HCT116 (cell line): ENCODE results near the gene GPRC5A. TPM values are rescaled to one million over a fixed set of nuclear protein-coding genes. Genes with fewer than 3 reads are reported as not detected.

Experiments used
- ATAC-seq: fragments of 200-7000 bp; cut with Tn5 transposase; 2 replicates; pipeline ENCODE4 v1.9.1; 2020; ENCODE audit warnings: mild to moderate bottlenecking, moderate library complexity
- BruUV-seq: library from RNA; stranded (reverse); fragments of 400-500 nt; replicated peaks from 2 replicates; lab custom pipeline; 2021; lab: Mats Ljungman, UMichigan
- CTCF ChIA-PET: fragments of 300-600 bp; sonication (Branson Sonifier 250); formaldehyde crosslinking; loops from one replicate; lab custom pipeline; 2021; ENCODE audit warnings: antibody characterized with exemption; lab: Charles Lee
- POLR2A ChIA-PET: fragments of 300-600, 350-600 bp; sonication (Branson Sonifier 250); formaldehyde crosslinking; loops from one replicate; lab custom pipeline; 2021; ENCODE audit warnings: antibody characterized with exemption; lab: Charles Lee
- RAD21 ChIA-PET, 2 experiments: fragments of 300-600 bp; sonication (Branson Sonifier 250); formaldehyde crosslinking; loops; one replicate each; lab custom pipeline; 2023; ENCODE audit warnings: low total read pairs in 2 of 2; ENCODE audit not compliant: uncharacterized antibody in 2 of 2, unreplicated experiment in 2 of 2, low non-redundant PET in 1 of 2; lab: Charles Lee
- DNase-seq: peaks from one replicate; pipeline ENCODE4 v3.0.0-alpha.2; 2010; ENCODE audit warnings: low read depth, low spot score
- H2AFZ ChIP-seq: fragments of 200-600 bp; shearing (Covaris generic), sonication (generic); 2 replicates; pipeline ENCODE4 v1.6.1; 2017; ENCODE audit warnings: low read depth, mixed run types, mixed read lengths, antibody characterized with exemption, low read length; ENCODE audit not compliant: poor library complexity, severe bottlenecking
- H3K27ac ChIP-seq: 2 replicates; pipeline ENCODE4 v1.5.1; 2012; ENCODE audit warnings: low read depth, low read length
- H3K27me3 ChIP-seq: fragments of 200-600 bp; sonication (generic); 2 replicates; pipeline ENCODE4 v1.6.1; 2016; ENCODE audit warnings: mixed run types, low read length, mixed read lengths; ENCODE audit not compliant: insufficient read depth
- H3K36me3 ChIP-seq, 2 experiments: fragments of 200-500 bp in 1 of 2; fragments of 200-600 bp in 1 of 2; sonication (Bioruptor generic) in 1 of 2; sonication (generic) in 1 of 2; 2 replicates each; pipeline versions ENCODE4 v1.5.1 to v1.6.1; 2014 to 2016; ENCODE audit warnings: low read length in 2 of 2, inconsistent platforms in 1 of 2, mixed read lengths in 1 of 2, mixed run types in 1 of 2; ENCODE audit not compliant: insufficient read depth in 2 of 2, control insufficient read depth in 1 of 2
- H3K4me1 ChIP-seq, 2 experiments: fragments of 200-600 bp in 1 of 2; sonication (generic) in 1 of 2; 2 replicates each; pipeline versions ENCODE4 v1.5.1 to v1.6.1; 2012 to 2017; ENCODE audit warnings: low read length in 2 of 2, inconsistent platforms in 1 of 2, mild to moderate bottlenecking in 1 of 2, mixed read lengths in 1 of 2, mixed run types in 1 of 2, moderate library complexity in 1 of 2; ENCODE audit not compliant: insufficient read depth in 2 of 2, control insufficient read depth in 1 of 2
- H3K4me2 ChIP-seq: fragments of 200-600 bp; sonication (generic); 2 replicates; pipeline ENCODE4 v1.6.1; 2017; ENCODE audit warnings: mixed run types, low read length, mixed read lengths
- H3K4me3 ChIP-seq, 2 experiments: fragments of 200-600 bp in 1 of 2; sonication (generic) in 1 of 2; replicated peaks in 1 of 2; 2 replicates each; pipeline ENCODE4 v1.5.1; 2011 to 2016; ENCODE audit warnings: low read length in 2 of 2, control low read depth in 1 of 2, low read depth in 1 of 2, mild to moderate bottlenecking in 1 of 2, mixed read lengths in 1 of 2, mixed run types in 1 of 2
- H3K79me2 ChIP-seq: fragments of 200-600 bp; sonication (generic); 2 replicates; pipeline ENCODE4 v1.6.1; 2017; ENCODE audit warnings: mild to moderate bottlenecking, mixed run types, low read length, moderate library complexity, mixed read lengths; ENCODE audit not compliant: insufficient read depth
- H3K9ac ChIP-seq: fragments of 200-600 bp; sonication (generic); 2 replicates; pipeline ENCODE4 v1.6.1; 2016; ENCODE audit warnings: low read length, mixed read lengths
- H3K9me2 ChIP-seq: fragments of 200-600 bp; sonication (generic), shearing (Covaris generic); 2 replicates; pipeline ENCODE4 v1.6.1; 2017; ENCODE audit warnings: mixed run types, mild to moderate bottlenecking, moderate library complexity; ENCODE audit not compliant: insufficient read depth
- H3K9me3 ChIP-seq, 2 experiments: fragments of 200-500 bp in 1 of 2; fragments of 200-600 bp in 1 of 2; sonication (Bioruptor generic) in 1 of 2; sonication (generic) in 1 of 2; 2 replicates each; pipeline ENCODE4 v1.6.1; 2014 to 2017; ENCODE audit warnings: low read length in 2 of 2, mixed read lengths in 2 of 2, inconsistent platforms in 1 of 2, low read depth in 1 of 2, mild to moderate bottlenecking in 1 of 2, mixed run types in 1 of 2, moderate library complexity in 1 of 2; ENCODE audit not compliant: control insufficient read depth in 1 of 2, insufficient read depth in 1 of 2
- H4K20me1 ChIP-seq: fragments of 200-600 bp; sonication (generic), shearing (Covaris generic); 2 replicates; pipeline ENCODE4 v1.6.1; 2017; ENCODE audit warnings: mixed run types, mild to moderate bottlenecking, moderate library complexity; ENCODE audit not compliant: insufficient read depth
- CBX3 ChIP-seq: IDR thresholded peaks from 2 replicates; pipeline ENCODE4 v1.6.1; 2012; ENCODE audit warnings: low read depth
- CEBPB ChIP-seq: IDR thresholded peaks from 2 replicates; pipeline ENCODE4 v1.6.1; 2012; ENCODE audit warnings: low read depth
- EGR1 ChIP-seq: IDR thresholded peaks from 2 replicates; pipeline ENCODE4 v1.6.1; 2012; ENCODE audit warnings: low read depth
- ELF1 ChIP-seq: IDR thresholded peaks from 2 replicates; pipeline ENCODE4 v1.6.1; 2012; ENCODE audit warnings: low read depth, borderline replicate concordance
- EZH2 ChIP-seq: fragments of 200-600 bp; sonication (generic); IDR thresholded peaks from 2 replicates; pipeline ENCODE4 v1.6.1; 2017; ENCODE audit warnings: antibody characterized with exemption, mixed run types
- EZH2phosphoT487 ChIP-seq: fragments of 200-600 bp; IDR thresholded peaks from 2 replicates; pipeline ENCODE4 v1.6.1; 2018; ENCODE audit warnings: antibody characterized with exemption, borderline replicate concordance
- FOSL1 ChIP-seq: IDR thresholded peaks from 2 replicates; pipeline ENCODE4 v1.6.1; 2012; ENCODE audit warnings: low read depth
- JUND ChIP-seq: IDR thresholded peaks from 2 replicates; pipeline ENCODE4 v1.6.1; 2012
- POLR2A ChIP-seq: IDR thresholded peaks from 2 replicates; pipeline ENCODE4 v1.7.0; 2011; ENCODE audit warnings: borderline replicate concordance; ENCODE audit not compliant: insufficient read depth, insufficient read length; ENCODE audit errors: extremely low read depth
- POLR2AphosphoS5 ChIP-seq: IDR thresholded peaks from 2 replicates; pipeline ENCODE4 v1.6.1; 2011; ENCODE audit warnings: mild to moderate bottlenecking, low read depth, low read length, moderate library complexity
- RAD21 ChIP-seq: IDR thresholded peaks from 2 replicates; pipeline ENCODE4 v1.6.1; 2012; ENCODE audit warnings: low read depth, mild to moderate bottlenecking
- SIN3A ChIP-seq: IDR thresholded peaks from 2 replicates; pipeline ENCODE4 v1.6.1; 2012; ENCODE audit warnings: low read depth
- SP1 ChIP-seq: IDR thresholded peaks from 2 replicates; pipeline ENCODE4 v1.6.1; 2012; ENCODE audit warnings: low read depth
- YY1 ChIP-seq: IDR thresholded peaks from 2 replicates; pipeline ENCODE4 v1.6.1; 2011; ENCODE audit warnings: low read length, low read depth, moderate library complexity, mild to moderate bottlenecking; ENCODE audit not compliant: insufficient replicate concordance; ENCODE audit errors: extremely low read depth
- ZFX ChIP-seq: fragments of 450-650 bp; IDR thresholded peaks from 2 replicates; pipeline ENCODE4 v1.6.1; 2017
- ZNF274 ChIP-seq: fragments of 200-500 bp; sonication (Bioruptor generic); IDR thresholded peaks from 2 replicates; pipeline ENCODE4 v1.6.1; 2014; ENCODE audit warnings: mild to moderate bottlenecking, low read depth, low read length, inconsistent platforms
- intact Hi-C: fragments of 100-400 bp; cut with micrococcal nuclease; formaldehyde crosslinking; loops from 2 replicates; pipeline ENCODE4 v1.10.0; 2022
- total RNA-seq: library from RNA; stranded (reverse); gene quantifications from one replicate; pipeline ENCODE4 v1.2.1, GENCODE V29; 2021; ENCODE audit not compliant: unreplicated experiment
- TF ChIP-seq, protein P1 (sequence below): IDR thresholded peaks from 2 replicates; pipeline ENCODE4 v1.6.1; 2012
- TF ChIP-seq, protein P2 (sequence below), 3 experiments: fragments of 200-600 bp in 1 of 3; sonication (generic) in 1 of 3; IDR thresholded peaks in 2 of 3; conservative IDR thresholded peaks in 1 of 3; 2 replicates each; pipeline ENCODE4 v1.5.1; 2012 to 2017; ENCODE audit warnings: low read depth in 2 of 3, low read length in 2 of 3, antibody characterized with exemption in 1 of 3, borderline replicate concordance in 1 of 3, control low read depth in 1 of 3, mild to moderate bottlenecking in 1 of 3, mixed read lengths in 1 of 3, mixed run types in 1 of 3, moderate library complexity in 1 of 3; ENCODE audit not compliant: insufficient read depth in 1 of 3
- TF ChIP-seq, protein P3 (sequence below): IDR thresholded peaks from 2 replicates; pipeline ENCODE4 v1.6.1; 2012; ENCODE audit warnings: low read depth

The GPRC5A gene
- total RNA-seq, 1 experiment from 2014 or later: 305 TPM

DNA sequence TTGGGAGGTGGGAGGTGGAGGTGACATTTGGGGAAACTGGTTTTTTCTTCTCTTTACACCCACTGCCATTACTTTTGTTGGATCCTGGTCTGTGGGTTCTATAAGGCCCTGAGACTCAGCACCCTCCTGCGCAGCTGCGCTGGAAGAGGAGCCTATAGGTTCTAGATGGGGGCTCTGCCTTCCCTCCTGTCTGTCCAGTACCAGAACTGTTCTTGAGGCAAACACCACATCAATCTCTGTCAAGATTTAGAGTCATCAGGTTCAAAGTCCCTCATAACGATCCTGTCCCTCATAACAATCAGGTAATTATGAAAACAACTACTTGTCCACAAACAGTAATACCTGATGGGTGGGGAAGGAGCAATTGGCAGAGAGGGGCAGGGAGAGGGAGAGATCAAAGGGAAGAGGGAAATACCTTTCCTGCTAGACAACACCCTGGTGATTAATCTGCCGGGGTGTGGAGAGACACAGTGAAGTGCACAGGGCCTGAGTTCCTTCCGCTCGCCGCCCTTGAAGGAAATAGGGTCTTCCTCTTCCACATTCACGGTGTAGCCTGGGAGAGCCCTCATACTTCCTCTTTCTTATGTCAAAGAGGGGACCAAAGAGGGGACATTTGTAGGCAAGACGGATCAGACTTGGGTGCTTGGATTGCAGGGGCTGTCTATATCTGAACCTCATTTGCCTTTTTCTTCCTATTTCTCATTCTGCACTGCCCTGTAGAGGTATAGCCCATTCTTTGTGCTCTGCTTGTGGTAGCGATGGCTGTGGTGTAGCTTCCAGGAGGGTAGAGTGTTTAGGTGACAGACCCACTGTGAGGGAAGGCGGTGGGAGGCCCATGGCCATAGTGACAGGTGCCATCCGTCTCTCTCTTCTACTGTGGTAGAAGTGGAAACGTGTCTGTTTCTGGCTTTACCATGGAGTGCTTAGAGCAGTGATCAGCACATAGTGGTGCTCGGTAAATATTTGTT, 12.6 kb downstream of the GPRC5A start:
- CTCF ChIA-PET: no interaction called here
- DNase-seq (peak; percentile 85), ATAC-seq (peak; percentile 77)
- Histone ChIP-seq H2AFZ (no peak overlapping the region), H3K79me2 (peaks cover 100% of the 10 kb centered on the region), H3K4me1 (peaks cover 61 to 94% of the 10 kb centered on the region in 2 experiments), H3K27ac (peak overlapping the region; percentile 65), H3K36me3 (peaks cover 15 to 56% of the 10 kb centered on the region in 2 experiments), H3K27me3 (no peaks in the 10 kb centered on the region), H3K9ac (peak overlapping the region; percentile 48), H4K20me1 (peaks cover 53% of the 10 kb centered on the region), H3K4me2 (peak overlapping the region; percentile 65), H3K9me2 (no peaks in the 10 kb centered on the region), H3K4me3 (peak overlapping the region in 1 of 2 experiments; percentile 11; a peak in 1 of 4 replicates), H3K9me3 (no peaks in the 10 kb centered on the region)
- POLR2A ChIA-PET: no interaction called here
- BruUV-seq: no TSS peak
- intact Hi-C loops: no loop called here
- RAD21 ChIA-PET: no interaction called here
- TF ChIP-seq ZFX (no peak), CBX3 (no peak; the same call in 1 of the 2 replicates), SIN3A (peak; percentile 69), ELF1 (no peak), ZNF274 (no peak), JUND (peak; percentile 86), EZH2phosphoT487 (no peak), POLR2A (no peak), EGR1 (no peak), CEBPB (peak; percentile 81), SP1 (peak; percentile 89), YY1 (no peak), RAD21 (no peak; the same call in 1 of the 2 replicates), POLR2AphosphoS5 (peak; percentile 50; the same call in 1 of the 2 replicates), FOSL1 (peak; percentile 69; the same call in 1 of the 2 replicates), EZH2 (no peak)
- TF ChIP-seq, protein P1, sequence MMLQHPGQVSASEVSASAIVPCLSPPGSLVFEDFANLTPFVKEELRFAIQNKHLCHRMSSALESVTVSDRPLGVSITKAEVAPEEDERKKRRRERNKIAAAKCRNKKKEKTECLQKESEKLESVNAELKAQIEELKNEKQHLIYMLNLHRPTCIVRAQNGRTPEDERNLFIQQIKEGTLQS: no peak
- TF ChIP-seq, protein P2, sequence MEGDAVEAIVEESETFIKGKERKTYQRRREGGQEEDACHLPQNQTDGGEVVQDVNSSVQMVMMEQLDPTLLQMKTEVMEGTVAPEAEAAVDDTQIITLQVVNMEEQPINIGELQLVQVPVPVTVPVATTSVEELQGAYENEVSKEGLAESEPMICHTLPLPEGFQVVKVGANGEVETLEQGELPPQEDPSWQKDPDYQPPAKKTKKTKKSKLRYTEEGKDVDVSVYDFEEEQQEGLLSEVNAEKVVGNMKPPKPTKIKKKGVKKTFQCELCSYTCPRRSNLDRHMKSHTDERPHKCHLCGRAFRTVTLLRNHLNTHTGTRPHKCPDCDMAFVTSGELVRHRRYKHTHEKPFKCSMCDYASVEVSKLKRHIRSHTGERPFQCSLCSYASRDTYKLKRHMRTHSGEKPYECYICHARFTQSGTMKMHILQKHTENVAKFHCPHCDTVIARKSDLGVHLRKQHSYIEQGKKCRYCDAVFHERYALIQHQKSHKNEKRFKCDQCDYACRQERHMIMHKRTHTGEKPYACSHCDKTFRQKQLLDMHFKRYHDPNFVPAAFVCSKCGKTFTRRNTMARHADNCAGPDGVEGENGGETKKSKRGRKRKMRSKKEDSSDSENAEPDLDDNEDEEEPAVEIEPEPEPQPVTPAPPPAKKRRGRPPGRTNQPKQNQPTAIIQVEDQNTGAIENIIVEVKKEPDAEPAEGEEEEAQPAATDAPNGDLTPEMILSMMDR (IDR thresholded peaks at IDR 0.05 in 2 of 3, conservative IDR thresholded peaks at IDR 0.05 in 1 of 3; ENCODE audit: borderline replicate concordance in 1 of 3, insufficient read depth in 1 of 3, low read depth in 2 of 3, low read length in 2 of 3): no peak
- TF ChIP-seq, protein P3, sequence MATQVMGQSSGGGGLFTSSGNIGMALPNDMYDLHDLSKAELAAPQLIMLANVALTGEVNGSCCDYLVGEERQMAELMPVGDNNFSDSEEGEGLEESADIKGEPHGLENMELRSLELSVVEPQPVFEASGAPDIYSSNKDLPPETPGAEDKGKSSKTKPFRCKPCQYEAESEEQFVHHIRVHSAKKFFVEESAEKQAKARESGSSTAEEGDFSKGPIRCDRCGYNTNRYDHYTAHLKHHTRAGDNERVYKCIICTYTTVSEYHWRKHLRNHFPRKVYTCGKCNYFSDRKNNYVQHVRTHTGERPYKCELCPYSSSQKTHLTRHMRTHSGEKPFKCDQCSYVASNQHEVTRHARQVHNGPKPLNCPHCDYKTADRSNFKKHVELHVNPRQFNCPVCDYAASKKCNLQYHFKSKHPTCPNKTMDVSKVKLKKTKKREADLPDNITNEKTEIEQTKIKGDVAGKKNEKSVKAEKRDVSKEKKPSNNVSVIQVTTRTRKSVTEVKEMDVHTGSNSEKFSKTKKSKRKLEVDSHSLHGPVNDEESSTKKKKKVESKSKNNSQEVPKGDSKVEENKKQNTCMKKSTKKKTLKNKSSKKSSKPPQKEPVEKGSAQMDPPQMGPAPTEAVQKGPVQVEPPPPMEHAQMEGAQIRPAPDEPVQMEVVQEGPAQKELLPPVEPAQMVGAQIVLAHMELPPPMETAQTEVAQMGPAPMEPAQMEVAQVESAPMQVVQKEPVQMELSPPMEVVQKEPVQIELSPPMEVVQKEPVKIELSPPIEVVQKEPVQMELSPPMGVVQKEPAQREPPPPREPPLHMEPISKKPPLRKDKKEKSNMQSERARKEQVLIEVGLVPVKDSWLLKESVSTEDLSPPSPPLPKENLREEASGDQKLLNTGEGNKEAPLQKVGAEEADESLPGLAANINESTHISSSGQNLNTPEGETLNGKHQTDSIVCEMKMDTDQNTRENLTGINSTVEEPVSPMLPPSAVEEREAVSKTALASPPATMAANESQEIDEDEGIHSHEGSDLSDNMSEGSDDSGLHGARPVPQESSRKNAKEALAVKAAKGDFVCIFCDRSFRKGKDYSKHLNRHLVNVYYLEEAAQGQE: no peak
